G401.6 (cell line): ENCODE results near the gene SCUBE1.

Experiments
- FAIRE-seq: peaks from 2 replicates; lab custom pipeline; 2012; peaks lifted over from hg19 to GRCh38; lab: Jason Lieb, UNC

SCUBE1 gene

GRCh38 chr22:43212434-43212952, 130.7 kb downstream of the SCUBE1 start:
- FAIRE-seq = no peak

- FAIRE-seq = no peak
Measured at GRCh38 chr22:43211941-43212433, 131.2 kb downstream of the SCUBE1 start.

- no peak for FAIRE-seq
Measured at GRCh38 chr22:43210631-43211515, 132.3 kb downstream of the SCUBE1 start.

- no peak for FAIRE-seq
Measured at GRCh38 chr22:43209971-43210370, 133.2 kb downstream of the SCUBE1 start.

GRCh38 chr22:43209523-43209890, 133.7 kb downstream of the SCUBE1 start:
- FAIRE-seq = no peak

- FAIRE-seq = no peak
Measured at GRCh38 chr22:43208703-43209522, 134.3 kb downstream of the SCUBE1 start.

GRCh38 chr22:43207849-43208702, 135.1 kb downstream of the SCUBE1 start:
- FAIRE-seq = no peak

GRCh38 chr22:43207386-43207785, 135.8 kb downstream of the SCUBE1 start:
- FAIRE-seq = no peak

GRCh38 chr22:43206509-43207161, 136.5 kb downstream of the SCUBE1 start:
- FAIRE-seq = no peak

GRCh38 chr22:43205748-43206508, 137.2 kb downstream of the SCUBE1 start:
- FAIRE-seq = no peak

GRCh38 chr22:43205261-43205691, 137.9 kb downstream of the SCUBE1 start:
- FAIRE-seq = no peak

GRCh38 chr22:43203471-43203981, 139.6 kb downstream of the SCUBE1 start:
- no peak for FAIRE-seq

GRCh38 chr22:43202756-43203410, 140.3 kb downstream of the SCUBE1 start:
- FAIRE-seq = no peak

GRCh38 chr22:43202326-43202725, 140.8 kb downstream of the SCUBE1 start:
- no peak for FAIRE-seq

GRCh38 chr22:43201486-43202219, 141.5 kb downstream of the SCUBE1 start:
- no peak for FAIRE-seq

GRCh38 chr22:43200555-43200954, 142.6 kb downstream of the SCUBE1 start:
- no peak for FAIRE-seq

- FAIRE-seq = no peak
Measured at GRCh38 chr22:43200031-43200430, 143.1 kb downstream of the SCUBE1 start.

- FAIRE-seq = no peak
Measured at GRCh38 chr22:43199541-43199940, 143.6 kb downstream of the SCUBE1 start.

- FAIRE-seq = no peak
Measured at GRCh38 chr22:43198936-43199335, 144.2 kb downstream of the SCUBE1 start.
